DMS53 treated with DMSO at 0.1 percent for 48 hours (cell line): ENCODE data around the gene PTPRN2.
"Not testable (repeated sequence)": the region's sequence is repeated elsewhere in the genome, so short reads cannot be mapped to it uniquely, and the experiment has no call there.

Experiments
- DNase-seq: peaks from one replicate; lab custom pipeline; 2025; ENCODE audit not compliant: unreplicated experiment; lab: John Stamatoyannopoulos, UW

PTPRN2 gene

DNA sequence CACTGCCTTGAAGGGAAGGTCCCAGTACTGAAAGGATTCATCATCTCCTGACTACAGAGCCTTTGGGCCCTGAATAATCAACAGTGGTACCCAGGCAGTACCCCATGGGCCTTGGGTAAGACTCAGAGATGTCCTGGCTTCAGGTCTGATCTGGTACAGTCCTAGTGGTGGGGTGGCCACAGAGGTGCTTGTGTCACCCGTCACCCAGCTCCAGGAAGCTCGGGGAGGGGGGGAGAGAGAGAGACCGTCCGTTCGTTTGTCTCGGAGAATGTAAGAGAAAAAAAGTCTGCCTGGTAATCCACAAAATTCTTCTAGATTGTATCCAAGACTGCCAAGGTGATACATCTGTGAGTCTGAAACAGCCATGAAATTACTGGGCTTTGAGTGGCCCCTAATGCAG is 381.3 kb downstream of the PTPRN2 start:
- no peak for DNase-seq

DNA sequence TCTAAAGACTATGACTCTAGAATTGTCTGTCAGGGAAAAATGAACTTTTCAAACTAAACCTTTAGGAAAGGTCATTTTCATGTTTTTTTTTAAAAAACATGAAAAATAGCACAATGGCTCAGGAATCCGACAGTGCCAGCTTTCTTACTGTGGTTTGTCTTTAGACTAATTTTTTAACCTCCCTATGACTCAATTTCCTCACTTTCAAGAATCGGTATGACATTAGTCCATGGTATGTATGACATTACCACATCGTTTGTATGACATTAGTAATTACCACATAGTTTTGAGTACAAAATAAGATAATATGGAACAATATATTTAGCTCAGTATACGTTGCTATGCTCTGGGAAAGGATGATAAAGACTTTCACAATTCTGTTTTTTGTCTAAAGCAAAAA is 383.2 kb downstream of the PTPRN2 start:
- DNase-seq: no peak

DNA sequence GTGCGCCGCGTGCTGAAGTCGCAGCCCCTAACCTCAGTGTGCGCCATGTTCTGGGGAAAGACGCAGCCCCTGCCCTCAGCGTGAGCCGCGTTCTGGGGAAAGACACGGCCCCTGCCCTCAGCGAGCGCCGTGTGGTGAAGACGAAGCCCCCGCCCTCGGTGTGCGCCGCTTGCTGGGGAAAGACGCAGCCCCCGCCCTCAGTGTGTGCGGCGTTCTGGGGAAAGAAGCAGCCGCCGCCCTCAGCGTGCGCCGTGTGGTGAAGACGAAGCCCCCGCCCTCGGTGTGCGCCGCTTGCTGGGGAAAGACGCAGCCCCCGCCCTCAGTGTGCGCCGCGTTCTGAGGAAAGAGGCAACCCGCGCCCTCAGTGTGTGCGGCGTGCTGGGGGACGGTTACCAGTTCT is 383.7 kb downstream of the PTPRN2 start:
- DNase-seq: not testable (repeated sequence)

DNA sequence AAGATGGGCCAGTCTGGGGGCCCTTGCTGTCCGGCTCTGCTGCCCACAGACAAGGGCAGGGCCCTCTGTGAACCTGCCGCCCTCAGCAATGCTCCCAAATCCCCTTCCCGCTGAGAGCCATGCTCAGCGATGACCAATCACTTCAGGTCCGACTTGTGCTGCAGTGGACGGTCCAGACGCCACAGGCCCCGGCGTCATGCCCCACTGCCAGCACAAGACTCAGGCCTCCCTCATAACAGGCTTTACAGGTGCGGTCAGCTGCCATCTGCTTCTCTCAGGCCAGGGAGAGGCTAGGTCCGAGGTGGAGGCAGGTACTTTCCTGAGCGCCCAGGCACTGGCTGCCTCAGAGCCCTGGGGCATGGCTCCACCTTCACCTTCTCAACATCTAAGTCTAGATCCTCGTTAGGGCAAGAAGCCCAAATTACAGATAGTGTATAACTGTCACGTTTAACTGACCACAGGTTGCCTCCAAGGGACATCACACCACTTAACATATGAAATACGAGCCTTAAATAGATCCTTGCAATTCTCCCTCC is 393.2 kb downstream of the PTPRN2 start:
- no peak for DNase-seq

DNA sequence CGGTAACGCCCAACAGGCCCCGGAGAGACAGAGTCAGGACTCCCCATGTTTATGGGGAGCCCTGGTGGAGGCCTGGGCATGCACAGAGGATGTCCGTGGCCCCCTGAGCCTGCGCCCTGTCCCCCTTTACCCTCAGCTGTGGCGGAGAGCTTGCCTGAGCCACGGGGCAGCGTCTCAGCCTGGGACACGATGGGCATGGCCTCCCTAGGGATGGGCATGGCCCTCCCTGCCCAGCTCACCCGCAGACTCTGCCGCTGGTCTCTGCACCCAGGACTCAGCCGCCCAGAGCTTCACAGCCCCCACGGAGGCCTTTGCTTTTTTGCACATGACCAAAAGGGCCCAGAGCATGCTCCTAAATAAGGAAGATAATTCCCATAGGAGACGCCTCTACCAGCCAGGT is 394.2 kb downstream of the PTPRN2 start:
- DNase-seq: no peak

DNA sequence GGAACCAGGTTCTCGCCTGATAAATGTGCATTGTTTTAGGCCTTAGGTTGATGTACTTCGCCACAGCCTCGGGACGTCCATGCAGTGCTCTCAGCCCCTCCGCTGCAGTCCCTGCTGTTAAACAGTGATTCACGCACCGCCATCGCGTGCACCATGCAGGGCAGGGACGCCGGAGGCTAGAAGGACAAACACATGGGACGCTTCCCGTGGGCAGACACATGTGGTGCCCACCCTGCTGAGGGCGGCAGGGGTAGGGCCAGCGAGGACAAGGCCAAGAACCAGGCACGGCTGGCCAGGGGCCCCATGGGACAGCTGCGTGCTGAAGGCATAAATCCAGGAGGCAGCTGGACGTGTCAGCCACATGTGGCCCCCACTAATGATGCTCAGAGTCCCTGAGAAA is 394.7 kb downstream of the PTPRN2 start:
- no peak for DNase-seq

DNA sequence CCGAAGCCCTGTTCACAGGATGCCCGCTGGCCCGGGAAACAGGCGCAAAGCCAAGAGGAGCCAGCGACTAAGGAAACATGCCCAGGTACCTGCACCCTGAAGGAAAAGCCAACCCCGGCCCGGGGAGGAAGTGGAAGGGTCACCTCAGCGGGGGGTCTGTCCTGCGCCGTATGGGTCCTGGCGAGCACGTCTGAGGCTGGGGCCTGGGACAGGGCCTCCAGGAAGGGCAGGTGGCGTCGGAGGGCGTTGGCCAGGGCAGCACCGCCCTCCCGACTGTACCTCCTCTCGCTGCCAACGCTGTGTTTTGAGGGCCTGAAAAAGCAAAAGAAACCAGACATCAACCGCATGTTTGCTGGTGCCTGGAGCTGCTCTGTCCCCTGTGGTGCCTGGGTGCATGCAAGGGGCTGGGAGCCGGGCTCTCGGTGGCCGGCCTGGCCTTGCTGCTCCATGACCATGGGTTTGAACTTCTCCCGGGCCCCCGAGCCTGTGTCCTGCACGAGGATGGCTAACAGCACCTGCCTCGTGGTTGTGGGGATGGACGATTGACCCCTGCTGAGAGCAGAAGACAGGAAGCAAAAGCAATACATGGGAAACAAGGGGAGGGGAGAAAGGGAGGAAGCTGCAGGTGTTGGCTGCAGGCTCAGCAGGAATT is 395.3 kb downstream of the PTPRN2 start:
- no peak for DNase-seq

DNA sequence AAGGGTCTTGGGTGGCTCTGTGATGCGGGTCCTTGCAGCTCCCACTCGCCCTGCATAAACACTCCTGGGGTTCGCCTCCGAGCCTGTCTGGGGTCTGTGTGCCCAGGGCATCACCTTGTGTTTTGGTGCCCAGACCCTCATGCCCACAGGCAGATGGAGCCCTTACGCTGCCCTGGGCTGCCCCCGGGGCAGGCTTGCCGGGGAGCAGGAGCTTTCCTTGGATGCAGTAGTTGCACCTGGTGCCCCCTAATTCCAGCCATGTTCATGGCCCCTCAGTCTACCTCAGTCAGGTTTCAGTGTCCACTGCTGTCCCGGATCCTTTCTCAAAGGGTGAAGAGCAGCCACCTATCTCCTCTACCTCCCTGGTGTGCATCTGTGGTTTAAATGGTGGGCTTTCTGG is 396.0 kb downstream of the PTPRN2 start:
- DNase-seq: no peak

DNA sequence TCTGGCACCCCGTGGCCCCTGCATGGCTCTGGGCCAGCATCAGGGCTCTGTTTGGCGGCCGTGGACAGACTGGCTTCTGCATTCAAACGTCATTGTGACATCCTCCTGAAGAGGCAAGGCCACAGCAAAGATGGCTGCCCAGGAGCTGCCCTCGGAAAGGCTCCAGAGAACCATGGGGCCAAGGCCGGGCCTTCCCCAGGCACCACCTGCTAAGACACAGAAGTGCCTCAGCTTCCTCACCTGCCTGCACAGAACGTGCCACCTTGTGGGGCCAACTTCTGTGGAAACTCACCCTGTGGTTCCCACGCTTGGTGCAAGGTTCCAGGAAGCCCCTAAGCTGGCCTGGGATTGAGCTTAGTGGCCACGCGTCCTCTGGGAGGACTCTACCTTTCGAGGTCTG is 396.9 kb downstream of the PTPRN2 start:
- DNase-seq: no peak

DNA sequence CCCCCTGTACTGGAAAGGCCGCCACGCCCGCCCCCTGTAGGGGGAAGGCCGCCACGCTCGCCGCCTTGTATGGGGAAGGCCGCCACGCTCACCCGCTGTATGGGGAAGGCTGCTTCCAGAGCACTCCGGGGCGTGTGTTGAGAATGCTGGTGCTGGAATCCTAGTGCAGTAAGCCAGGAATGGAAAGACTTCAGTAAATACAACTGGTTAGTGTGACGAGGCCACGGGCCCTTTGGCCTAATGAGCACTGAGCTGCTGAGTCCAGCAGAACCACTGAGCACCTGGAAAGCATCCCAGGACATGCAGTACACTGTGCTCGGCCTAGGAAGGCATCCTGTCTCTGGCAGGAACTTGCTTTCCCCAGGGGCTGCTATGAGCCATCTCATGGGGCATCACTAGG is 398.9 kb downstream of the PTPRN2 start:
- no peak for DNase-seq

DNA sequence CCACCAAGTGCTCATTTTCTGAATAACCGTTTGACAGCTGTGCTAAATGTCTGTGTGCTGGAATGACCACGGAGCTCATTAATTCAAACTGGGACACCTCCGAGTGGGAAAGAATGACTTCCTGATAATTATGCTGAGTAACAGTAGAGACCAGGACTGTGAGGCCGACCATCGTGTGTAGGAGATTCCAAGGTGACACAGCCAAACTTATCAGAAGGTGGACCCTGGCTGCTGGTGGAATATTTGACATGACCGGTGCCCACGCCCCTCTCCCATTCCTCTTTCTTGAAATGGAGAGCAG is 400.0 kb downstream of the PTPRN2 start:
- no peak for DNase-seq

DNA sequence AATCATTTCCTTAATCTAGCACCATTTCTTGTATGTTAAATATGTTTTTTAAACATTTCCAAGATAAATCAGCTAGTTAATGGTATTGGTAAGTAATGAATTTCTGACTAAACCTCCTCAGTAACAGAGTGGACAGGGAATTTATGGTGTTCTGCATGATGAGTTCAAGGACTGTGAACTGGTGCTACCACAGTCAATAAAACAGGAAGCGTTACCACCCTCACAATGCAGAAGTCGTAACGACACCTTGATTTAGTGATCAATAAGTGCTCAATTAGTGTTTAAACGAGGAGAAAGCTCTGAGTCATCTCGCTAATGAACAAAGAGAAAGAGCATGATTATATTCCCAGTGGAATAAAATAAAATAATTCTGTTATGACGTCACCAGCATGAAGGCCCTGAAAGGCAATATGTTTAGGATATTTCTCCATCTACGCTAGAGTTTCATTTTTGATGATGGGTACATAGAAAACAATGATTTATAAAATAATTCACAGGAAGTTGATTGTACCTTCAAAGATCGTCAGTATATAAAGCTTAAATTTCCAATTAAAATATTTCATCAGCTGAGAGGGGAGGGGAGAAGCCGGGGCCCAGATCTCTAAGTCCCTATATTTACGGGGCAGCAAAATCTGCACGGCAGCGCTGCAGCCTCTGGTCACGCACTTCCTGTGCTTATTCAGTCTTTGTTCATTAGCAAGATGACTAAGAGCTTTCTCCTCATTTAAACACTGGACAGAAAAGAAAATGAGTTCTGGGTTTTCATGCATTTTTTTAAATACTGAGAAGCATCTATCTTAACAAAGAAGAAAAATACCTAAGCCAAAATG is 400.5 kb downstream of the PTPRN2 start:
- DNase-seq: no peak

DNA sequence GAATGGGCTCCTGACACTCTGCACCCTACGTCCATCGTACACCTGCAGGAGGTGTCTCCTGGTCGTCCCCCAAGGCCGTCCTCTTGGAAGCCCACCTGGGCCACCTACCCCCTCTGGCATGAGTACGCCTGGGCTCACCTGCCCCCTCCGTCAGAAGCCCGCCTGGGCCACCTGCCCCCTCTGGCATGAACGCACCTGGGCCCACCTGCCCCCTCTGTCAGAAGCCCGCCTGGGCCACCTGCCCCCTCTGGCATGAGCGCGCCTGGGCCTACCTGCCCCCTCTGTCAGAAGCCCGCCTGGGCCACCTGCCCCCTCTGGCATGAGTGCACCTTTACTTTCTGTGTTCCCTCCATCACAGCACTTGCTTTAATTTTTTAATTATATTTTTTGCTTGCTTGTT is 401.2 kb downstream of the PTPRN2 start:
- no peak for DNase-seq

DNA sequence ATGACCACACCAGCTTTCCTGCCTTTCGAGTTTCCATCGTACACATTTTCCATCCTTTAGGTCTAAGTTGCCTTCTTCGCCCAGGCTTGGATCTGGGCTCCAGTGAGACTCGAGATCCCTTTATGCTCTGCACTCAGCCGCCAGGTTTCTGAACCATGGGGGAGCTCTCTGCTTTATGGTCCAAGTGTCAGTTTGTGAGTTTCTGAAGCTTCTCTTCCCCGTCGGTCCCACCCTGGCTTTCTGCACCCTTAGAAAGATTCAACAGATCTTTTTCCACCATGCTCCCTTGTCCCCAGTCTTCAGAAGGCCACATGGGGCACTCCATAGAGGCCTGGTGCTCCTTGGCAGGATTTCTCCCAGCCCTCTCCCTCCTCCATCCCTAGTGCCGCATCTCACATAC is 402.0 kb downstream of the PTPRN2 start:
- DNase-seq: no peak

DNA sequence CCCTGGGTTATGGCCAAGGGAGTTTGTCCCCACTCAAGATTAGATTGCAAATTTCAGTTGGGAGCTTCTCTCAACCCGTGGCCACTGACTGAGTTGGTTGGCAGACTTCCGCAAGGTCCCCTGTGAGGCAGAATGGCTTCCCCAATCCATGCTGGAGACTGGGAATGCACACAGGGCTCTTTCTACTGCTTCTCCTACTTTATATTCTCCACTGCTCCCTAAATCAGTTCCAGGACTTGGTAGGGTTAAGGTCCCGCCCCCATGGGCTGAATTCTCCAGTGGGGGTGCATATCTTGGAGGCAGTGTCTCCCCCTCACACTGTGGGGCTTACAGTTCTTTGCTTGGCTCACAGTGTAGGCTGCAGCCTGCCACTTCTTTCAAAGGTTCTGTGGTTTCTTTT is 404.2 kb downstream of the PTPRN2 start:
- DNase-seq: no peak

DNA sequence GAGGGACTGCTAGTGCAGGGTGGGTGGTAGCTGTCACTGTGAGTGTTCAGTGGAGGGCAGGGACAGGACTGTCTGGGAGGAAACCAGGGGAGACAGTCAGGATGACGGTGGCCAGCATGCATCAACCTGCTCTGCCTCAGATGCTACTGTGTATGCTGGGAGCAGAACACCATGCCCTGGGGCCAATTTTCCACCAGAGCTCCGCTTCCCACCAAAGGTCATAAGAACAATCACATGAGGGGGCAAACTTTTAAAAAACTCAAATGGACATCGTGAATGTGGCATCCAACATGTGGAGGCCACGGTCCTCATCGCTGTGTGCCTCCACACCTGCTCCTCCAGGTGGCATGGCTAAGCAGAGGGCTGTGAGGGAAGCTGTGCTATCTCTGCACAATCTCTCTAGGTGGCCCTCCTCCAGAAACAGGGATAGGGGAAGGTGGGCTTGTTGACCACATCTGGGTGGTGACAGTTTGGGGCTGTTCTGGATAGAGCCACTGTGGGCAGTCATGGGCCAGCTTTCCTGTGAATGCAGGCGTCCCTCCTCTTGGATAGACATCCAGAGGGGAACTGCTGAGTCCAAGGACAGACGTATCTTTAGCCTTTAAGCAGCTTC is 411.0 kb downstream of the PTPRN2 start:
- DNase-seq: no peak

DNA sequence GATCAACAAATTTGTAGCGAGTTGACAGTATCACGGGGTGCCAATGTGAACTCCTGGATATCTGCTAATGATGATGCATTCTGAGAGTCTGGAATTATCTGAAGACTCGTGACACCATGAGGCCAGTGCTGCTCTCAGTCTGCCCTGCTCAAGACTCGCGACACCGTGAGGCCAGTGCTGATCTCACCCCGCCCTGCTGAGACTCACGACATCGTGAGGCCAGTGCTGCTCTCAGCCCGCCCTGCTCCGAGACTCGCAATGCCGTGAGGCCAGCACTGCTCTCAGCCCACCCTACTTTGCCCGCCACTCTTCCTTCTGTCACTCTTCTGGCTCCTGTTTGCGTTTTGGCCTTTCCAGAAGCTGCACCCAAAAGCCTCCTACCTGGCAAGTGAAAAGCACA is 411.8 kb downstream of the PTPRN2 start:
- no peak for DNase-seq

DNA sequence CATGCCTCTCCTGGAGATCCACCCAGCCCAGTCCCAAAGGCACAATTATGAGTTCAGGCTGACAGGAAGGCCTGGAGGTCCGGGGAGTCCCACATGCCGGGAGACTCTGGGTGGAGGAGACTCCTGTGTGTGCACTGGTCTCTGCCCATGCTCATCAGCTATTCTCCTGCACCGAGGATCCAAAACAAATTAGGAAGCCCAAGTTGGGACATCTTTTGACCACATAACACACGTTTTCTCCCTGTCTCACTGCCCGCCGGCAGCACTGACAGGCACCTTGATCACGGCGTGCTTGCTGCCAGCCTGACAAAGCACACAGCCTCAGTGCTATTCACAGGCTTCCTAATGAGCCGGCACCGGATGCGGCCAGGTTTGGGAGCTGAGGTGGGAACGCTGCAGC is 412.7 kb downstream of the PTPRN2 start:
- DNase-seq: no peak

DNA sequence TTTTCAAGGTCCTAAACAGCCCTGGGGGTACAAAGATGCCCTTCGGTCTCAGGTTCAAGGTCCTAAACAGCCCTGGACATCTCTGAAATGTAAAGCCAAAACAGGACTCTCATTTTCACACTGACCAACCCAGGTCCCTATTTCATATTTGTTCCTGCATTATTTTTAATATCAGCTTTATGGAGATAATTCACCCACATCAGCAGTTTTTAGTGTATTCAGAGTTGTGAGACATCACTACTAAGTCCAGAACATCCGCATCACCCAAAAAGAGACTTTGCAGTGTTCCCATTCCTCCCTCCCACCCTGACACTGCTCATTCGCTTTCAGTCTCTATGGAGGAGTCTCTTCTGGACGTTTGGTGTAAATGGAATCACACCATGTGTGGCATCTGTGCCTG is 420.2 kb downstream of the PTPRN2 start:
- no peak for DNase-seq

DNA sequence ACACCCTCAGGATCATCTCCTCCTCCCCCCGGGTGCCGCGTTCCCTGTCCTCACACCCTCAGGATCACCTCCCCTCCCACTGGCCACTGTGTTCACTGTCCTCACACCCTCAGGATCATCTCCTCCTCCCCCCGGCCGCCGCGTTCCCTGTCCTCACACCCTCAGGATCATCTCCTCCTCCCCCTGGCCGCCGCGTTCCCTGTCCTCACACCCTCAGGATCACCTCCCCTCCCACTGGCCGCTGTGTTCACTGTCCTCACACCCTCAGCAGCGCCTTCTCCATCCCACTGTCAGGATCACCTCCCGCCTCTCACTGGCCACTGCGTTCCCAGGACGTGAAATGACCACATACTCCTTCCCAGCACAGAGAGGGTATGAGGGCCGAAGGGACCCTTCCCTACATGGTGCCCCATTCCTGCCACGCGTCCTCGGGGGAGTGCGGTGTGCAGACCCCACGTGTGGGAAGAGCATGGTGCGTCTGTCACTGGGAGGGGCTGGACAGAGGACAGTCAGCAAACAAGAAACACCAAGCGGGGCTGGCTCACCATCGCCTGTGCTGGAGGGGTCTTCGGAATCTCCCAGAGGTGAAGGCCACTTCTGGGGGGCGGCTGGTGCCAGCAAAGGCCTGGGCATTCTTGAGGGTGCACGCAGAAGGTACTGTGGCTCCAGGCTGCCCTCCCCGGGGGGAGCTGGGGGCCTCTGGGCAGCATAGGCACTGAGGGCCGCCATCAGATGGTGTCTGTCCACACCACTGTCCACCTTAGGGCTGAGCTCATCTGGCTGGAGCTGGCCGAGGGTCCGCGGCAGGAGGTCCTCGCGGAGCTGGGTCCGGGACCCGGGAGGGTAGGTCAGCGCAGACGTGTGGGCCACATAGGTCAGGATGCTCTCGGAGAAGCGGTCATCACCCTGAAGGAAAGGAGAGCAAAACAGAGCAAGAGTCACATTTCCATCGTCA is 421.0 kb downstream of the PTPRN2 start:
- DNase-seq: no peak

DNA sequence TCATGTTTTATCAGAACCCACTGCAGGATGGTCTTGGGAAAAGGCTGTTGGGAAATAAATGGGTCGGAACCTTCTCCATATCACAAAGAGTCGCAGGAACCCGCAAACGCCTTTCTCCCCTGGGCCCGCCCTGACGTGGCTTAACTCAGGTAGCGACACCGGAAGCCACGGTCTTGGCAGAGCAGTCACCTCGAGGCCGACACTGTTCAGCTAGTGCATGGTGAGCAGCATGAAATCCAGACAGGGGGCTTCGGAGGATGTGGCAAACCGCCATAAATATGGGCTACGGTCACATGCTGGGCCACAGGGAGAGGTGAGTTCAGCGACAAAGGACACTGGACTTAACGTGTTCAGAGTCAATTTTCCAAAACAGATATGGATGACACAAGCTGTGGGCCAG is 421.9 kb downstream of the PTPRN2 start:
- no peak for DNase-seq
